ENCODE data around the gene RAB5B. TPM values are rescaled to one million over a fixed set of nuclear protein-coding genes. Genes with fewer than 3 reads are reported as not detected.
A peak's percentile ranks its signal among the peaks of the same experiment; 100 is the strongest.
"Not testable (repeated sequence)": the region's sequence is repeated elsewhere in the genome, so short reads cannot be mapped to it uniquely, and the experiment has no call there.

Gene RAB5B
- total RNA-seq, 2 experiments from 2014 or later, result 51.9 to 52.9 TPM

DNA sequence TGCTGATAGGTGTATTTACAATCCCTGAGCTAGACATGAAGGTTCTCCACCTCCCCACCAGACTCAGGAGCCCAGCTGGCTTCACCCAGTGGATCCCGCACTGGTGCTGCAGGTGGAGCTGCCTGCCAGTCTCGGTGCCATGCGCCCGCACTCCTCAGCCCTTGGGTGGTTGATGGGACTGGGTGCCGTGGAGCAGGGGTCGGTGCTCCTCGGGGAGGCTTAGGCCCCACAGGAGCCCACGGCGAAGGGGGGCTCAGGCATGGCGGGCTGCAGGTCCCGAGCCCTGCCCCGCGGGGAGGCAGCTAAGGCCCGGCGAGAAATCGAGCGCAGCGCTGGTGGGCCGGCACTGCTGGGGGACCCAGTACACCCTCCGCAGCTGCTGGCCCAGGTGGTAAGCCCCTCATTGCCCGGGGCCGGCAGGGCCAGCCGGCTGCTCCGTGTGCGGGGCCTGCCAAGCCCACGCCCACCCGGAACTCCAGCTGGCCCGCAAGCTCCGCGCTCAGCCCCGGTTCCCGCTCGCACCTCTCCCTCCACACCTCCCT, 26.2 kb downstream of the RAB5B start:
- H3K27ac Mint-ChIP-seq; DNase-seq; H3K4me3 Mint-ChIP-seq; ATAC-seq; H3K27me3 Mint-ChIP-seq (ENCODE audit: low read depth); H3K9me3 Mint-ChIP-seq (ENCODE audit: insufficient read depth): not testable (repeated sequence)
- peaks cover 36% of the 10 kb centered on the region for H3K4me1 Mint-ChIP-seq (ENCODE audit: low read depth)
- ChIA-PET CTCF (interaction anchor here (0.8 to 2.5 kb wide), 5 partner anchors 9 to 41 kb away, joined by 3 to 14 read pairs (median 4); no protein-coding TSS in a partner anchor), POLR2A (interaction anchor here (0.6 to 1.0 kb wide), 2 partner anchors 71 to 153 kb away, joined by 3 read pairs; no protein-coding TSS in a partner anchor)
- peaks cover 12% of the 10 kb centered on the region for H3K36me3 Mint-ChIP-seq (ENCODE audit: low read depth)

GRCh38 chr12:56001487-56002100, 27.7 kb downstream of the RAB5B start:
- ChIA-PET CTCF (no interaction called here), POLR2A (interaction anchor here (0.9 kb wide), 1 partner anchor 34 kb away, joined by 3 read pairs; no protein-coding TSS in a partner anchor)
- ATAC-seq (no peak), DNase-seq (no peak)
- Mint-ChIP-seq H3K4me1 (ENCODE audit: low read depth) (peaks cover 39% of the 10 kb centered on the region), H3K9me3 (ENCODE audit: insufficient read depth) (no peaks in the 10 kb centered on the region), H3K4me3 (no peak overlapping the region), H3K36me3 (ENCODE audit: low read depth) (peaks cover 10% of the 10 kb centered on the region), H3K27ac (no peak overlapping the region), H3K27me3 (ENCODE audit: low read depth) (no peaks in the 10 kb centered on the region)

GRCh38 chr12:56003376-56003775, 29.5 kb downstream of the RAB5B start:
- ATAC-seq; H3K4me3 Mint-ChIP-seq; H3K27ac Mint-ChIP-seq; H3K27me3 Mint-ChIP-seq (ENCODE audit: low read depth); CTCF ChIA-PET; H3K36me3 Mint-ChIP-seq (ENCODE audit: low read depth); DNase-seq; H3K9me3 Mint-ChIP-seq (ENCODE audit: insufficient read depth): not testable (repeated sequence)
- peaks cover 34% of the 10 kb centered on the region for H3K4me1 Mint-ChIP-seq (ENCODE audit: low read depth)
- POLR2A ChIA-PET, result interaction anchor here (0.6 kb wide), 1 partner anchor 15 kb away, joined by 3 read pairs; no protein-coding TSS in a partner anchor

GRCh38 chr12:56004211-56004610, 30.3 kb downstream of the RAB5B start:
- ChIA-PET POLR2A (no interaction called here), CTCF (no interaction called here)
- Mint-ChIP-seq H3K27me3 (ENCODE audit: low read depth) (no peaks in the 10 kb centered on the region), H3K9me3 (ENCODE audit: insufficient read depth) (no peaks in the 10 kb centered on the region), H3K4me3 (no peak overlapping the region), H3K36me3 (ENCODE audit: low read depth) (peaks cover 7% of the 10 kb centered on the region), H3K4me1 (ENCODE audit: low read depth) (peaks cover 33% of the 10 kb centered on the region), H3K27ac (peak overlapping the region; percentile 13)
- DNase-seq, result no peak
- ATAC-seq, result no peak

GRCh38 chr12:56007564-56008559, 34.0 kb downstream of the RAB5B start:
- H3K9me3 Mint-ChIP-seq (ENCODE audit: insufficient read depth), result no peaks in the 10 kb centered on the region
- H3K4me3 Mint-ChIP-seq, result peak overlapping the region; percentile 82
- ATAC-seq (peak; percentile 87), DNase-seq (peak; percentile 71)
- peaks cover 29% of the 10 kb centered on the region for H3K4me1 Mint-ChIP-seq (ENCODE audit: low read depth)
- ChIA-PET CTCF (interaction anchor here (1.0 to 4.4 kb wide), 10 partner anchors 12 to 214 kb away, joined by 3 to 33 read pairs (median 5); partner anchors contain the start of genes RNF41 and SUOX), POLR2A (interaction anchor here (0.8 to 2.8 kb wide), 5 partner anchors 11 to 76 kb away, joined by 3 to 26 read pairs (median 5); partner anchors contain the start of genes IKZF4 and SUOX)
- no peaks in the 10 kb centered on the region for H3K27me3 Mint-ChIP-seq (ENCODE audit: low read depth)
- peaks cover 4% of the 10 kb centered on the region for H3K36me3 Mint-ChIP-seq (ENCODE audit: low read depth)
- H3K27ac Mint-ChIP-seq, result peak overlapping the region; percentile 86

- no peaks in the 10 kb centered on the region for H3K27me3 Mint-ChIP-seq (ENCODE audit: low read depth)
- H3K36me3 Mint-ChIP-seq (ENCODE audit: low read depth), result peaks cover 7% of the 10 kb centered on the region
- no peak overlapping the region for H3K4me3 Mint-ChIP-seq
- ATAC-seq, result no peak
- H3K9me3 Mint-ChIP-seq (ENCODE audit: insufficient read depth), result no peaks in the 10 kb centered on the region
- ChIA-PET POLR2A (interaction anchor here (0.6 to 1.7 kb wide), 2 partner anchors 11 to 36 kb away, joined by 3 to 4 read pairs; partner anchors contain the start of genes IKZF4 and RAB5B), CTCF (interaction anchor here (0.8 to 4.4 kb wide), 8 partner anchors 9 to 272 kb away, joined by 3 to 22 read pairs (median 8); partner anchors contain the start of gene IKZF4)
- no peak for DNase-seq
- peaks cover 31% of the 10 kb centered on the region for H3K4me1 Mint-ChIP-seq (ENCODE audit: low read depth)
- H3K27ac Mint-ChIP-seq, result no peak overlapping the region
Measured at GRCh38 chr12:56010111-56010570, 36.3 kb downstream of the RAB5B start.

DNA sequence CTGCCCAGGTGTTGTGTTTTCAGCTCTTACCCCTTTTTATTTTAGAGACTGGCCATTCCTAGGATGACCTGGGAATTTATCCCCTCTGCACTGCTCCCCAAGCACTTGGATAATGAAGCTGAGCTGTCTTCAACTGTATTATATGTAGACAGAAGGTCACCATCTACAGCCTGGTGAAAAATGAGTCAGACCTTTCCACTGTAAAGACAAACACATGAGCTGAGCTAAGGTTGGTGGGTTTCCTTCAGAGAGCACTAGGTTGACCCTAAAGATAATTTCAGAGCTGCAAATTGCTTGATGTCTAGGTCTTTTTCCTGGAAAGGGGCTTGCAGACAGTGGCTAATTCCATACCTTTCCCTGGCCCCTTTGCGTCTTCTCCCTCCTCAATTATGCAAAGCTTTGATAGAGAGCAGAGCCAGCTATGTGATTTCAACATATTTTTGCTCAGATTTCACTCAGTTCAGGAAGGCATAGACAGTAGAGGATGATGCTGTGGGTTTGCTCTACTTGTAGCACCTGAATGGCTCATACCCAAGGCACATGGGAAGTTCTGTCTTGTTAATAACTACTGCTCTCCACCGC, 37.7 kb downstream of the RAB5B start:
- POLR2A ChIA-PET, result interaction anchor here (0.6 to 1.2 kb wide), 4 partner anchors 9 to 15 kb away, joined by 3 to 5 read pairs (median 4); partner anchors contain the start of gene IKZF4
- Mint-ChIP-seq H3K27ac (no peak overlapping the region), H3K36me3 (ENCODE audit: low read depth) (peaks cover 5% of the 10 kb centered on the region), H3K4me3 (no peak overlapping the region), H3K4me1 (ENCODE audit: low read depth) (peaks cover 30% of the 10 kb centered on the region), H3K9me3 (ENCODE audit: insufficient read depth) (no peaks in the 10 kb centered on the region), H3K27me3 (ENCODE audit: low read depth) (no peaks in the 10 kb centered on the region)
- DNase-seq (no peak), ATAC-seq (no peak)
- CTCF ChIA-PET, result interaction anchor here (0.8 to 4.4 kb wide), 5 partner anchors 12 to 274 kb away, joined by 3 to 22 read pairs (median 16); no protein-coding TSS in a partner anchor

DNA sequence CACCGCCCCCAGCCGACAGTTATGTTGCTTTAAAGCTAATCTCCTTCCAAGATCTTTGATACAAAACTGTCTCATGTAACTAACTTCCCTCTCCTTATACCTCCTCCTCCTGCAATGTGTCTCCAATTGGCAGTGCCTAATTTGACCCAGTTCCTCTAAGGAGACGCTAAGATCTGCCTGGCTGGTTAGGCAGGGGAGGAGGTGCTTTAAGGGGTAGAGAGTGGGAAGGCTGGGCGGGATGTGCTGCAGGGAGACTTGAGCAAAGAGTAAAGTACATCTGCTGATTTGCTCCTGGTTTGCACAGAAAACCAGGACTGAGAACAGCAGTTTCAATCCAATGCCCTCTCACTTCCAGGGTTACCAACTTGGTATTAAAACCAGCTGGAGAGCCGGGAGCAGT, 39.6 kb downstream of the RAB5B start:
- Mint-ChIP-seq H3K4me1 (ENCODE audit: low read depth) (peaks cover 22% of the 10 kb centered on the region), H3K27me3 (ENCODE audit: low read depth) (no peaks in the 10 kb centered on the region), H3K27ac (no peak overlapping the region), H3K4me3 (no peak overlapping the region), H3K36me3 (ENCODE audit: low read depth) (peaks cover 8% of the 10 kb centered on the region), H3K9me3 (ENCODE audit: insufficient read depth) (no peaks in the 10 kb centered on the region)
- POLR2A ChIA-PET, result interaction anchor here (1.0 kb wide), 1 partner anchor 8 kb away, joined by 3 read pairs; no protein-coding TSS in a partner anchor
- ATAC-seq (no peak), DNase-seq (no peak)
- CTCF ChIA-PET, result interaction anchor here (1.3 to 3.0 kb wide), 4 partner anchors 16 to 31 kb away, joined by 5 to 14 read pairs (median 8); no protein-coding TSS in a partner anchor

- ChIA-PET POLR2A (no interaction called here), CTCF (interaction anchor here (1.3 to 3.0 kb wide), 4 partner anchors 15 to 32 kb away, joined by 5 to 14 read pairs (median 8); no protein-coding TSS in a partner anchor)
- H3K36me3 Mint-ChIP-seq (ENCODE audit: low read depth), result peaks cover 9% of the 10 kb centered on the region
- DNase-seq (no peak), ATAC-seq (no peak)
- H3K9me3 Mint-ChIP-seq (ENCODE audit: insufficient read depth), result no peaks in the 10 kb centered on the region
- H3K4me3 Mint-ChIP-seq, result no peak overlapping the region
- peaks cover 17% of the 10 kb centered on the region for H3K4me1 Mint-ChIP-seq (ENCODE audit: low read depth)
- no peak overlapping the region for H3K27ac Mint-ChIP-seq
- no peaks in the 10 kb centered on the region for H3K27me3 Mint-ChIP-seq (ENCODE audit: low read depth)
Measured at GRCh38 chr12:56014205-56014604, 40.3 kb downstream of the RAB5B start.

GRCh38 chr12:56017181-56017580, 43.3 kb downstream of the RAB5B start:
- H3K4me1 Mint-ChIP-seq (ENCODE audit: low read depth), result peaks cover 40% of the 10 kb centered on the region
- H3K4me3 Mint-ChIP-seq, result no peak overlapping the region
- no peak for DNase-seq
- ATAC-seq, result no peak
- H3K27me3 Mint-ChIP-seq (ENCODE audit: low read depth), result no peaks in the 10 kb centered on the region
- CTCF ChIA-PET, result interaction anchor here (4.1 to 4.2 kb wide), 2 partner anchors 12 to 21 kb away, joined by 25 to 28 read pairs; partner anchors contain the start of gene SUOX
- H3K36me3 Mint-ChIP-seq (ENCODE audit: low read depth), result peaks cover 10% of the 10 kb centered on the region
- POLR2A ChIA-PET, result no interaction called here
- H3K9me3 Mint-ChIP-seq (ENCODE audit: insufficient read depth), result no peaks in the 10 kb centered on the region
- no peak overlapping the region for H3K27ac Mint-ChIP-seq
